ENCODE data around the gene DEFB118.
"Not testable (repeated sequence)": the region's sequence is repeated elsewhere in the genome, so short reads cannot be mapped to it uniquely, and the experiment has no call there.

The DEFB118 gene, protein sequence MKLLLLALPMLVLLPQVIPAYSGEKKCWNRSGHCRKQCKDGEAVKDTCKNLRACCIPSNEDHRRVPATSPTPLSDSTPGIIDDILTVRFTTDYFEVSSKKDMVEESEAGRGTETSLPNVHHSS

DNA sequence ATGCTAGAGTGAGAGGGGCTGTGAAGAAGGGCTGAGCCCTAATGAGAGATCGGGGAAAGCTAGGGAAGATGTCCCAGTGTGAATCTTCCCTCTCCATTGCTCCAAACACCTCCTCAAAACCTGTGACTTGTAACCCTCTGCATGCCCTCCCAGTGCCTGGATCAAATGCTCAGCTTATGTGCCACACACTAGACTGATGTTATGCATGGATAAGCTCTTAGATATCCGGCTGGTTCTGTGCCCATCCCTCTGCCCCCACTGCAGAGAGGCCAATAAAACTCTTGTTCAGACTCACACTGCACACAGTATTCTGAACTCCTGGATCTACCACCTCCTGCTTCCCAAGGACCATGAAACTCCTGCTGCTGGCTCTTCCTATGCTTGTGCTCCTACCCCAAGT is at the start of gene DEFB118:
Gene DEFB118, plus strand, starts transcription at position 301 of the 400 bp plus-strand sequence. Its CDS starts 50 bp downstream, at position 351.
- no peak for DNase-seq (ENCODE audit: low read depth in 4 of 4, low spot score in 1 of 4)

DNA sequence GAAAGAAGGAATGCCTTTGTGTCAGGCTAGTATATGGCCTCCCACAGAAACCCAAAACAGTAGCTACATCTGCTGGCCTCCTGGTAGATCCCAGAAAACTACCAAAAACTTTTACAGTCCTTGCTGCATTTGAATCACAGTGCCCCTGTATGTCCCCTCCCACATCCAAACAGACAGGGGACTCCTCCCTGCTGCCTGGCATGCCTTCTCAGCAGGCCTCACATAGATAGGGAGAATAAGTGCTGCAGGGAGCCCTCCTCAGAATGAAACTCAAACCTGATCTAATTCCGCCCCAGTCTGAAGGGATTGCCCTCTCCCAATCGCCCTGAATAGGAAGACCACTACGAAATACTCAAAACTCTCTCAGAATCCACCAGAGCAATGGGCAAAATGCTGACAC is 45.9 kb upstream of the DEFB118 start:
- DNase-seq (ENCODE audit: low read depth in 4 of 4, low spot score in 1 of 4), result no peak

DNA sequence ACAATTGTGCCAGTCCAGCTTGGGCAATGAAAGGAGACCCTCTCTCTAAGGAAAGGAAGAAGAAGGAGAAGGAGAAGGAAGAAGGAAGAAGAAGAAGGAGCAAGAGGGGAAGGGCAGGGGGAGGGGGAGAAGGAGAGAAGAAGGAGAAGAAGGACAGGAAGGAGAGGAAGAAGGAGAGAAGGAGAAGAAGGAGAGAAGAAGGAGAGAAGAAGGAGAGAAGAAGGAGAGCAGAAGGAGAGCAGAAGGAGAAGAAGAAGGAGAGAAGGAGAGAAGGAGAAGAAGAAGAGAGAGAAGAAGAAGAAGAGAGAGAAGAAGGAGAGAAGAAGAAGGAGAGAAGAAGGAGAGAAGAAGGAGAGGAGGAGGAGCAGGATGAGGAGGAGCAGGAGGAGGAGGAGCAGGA is 37.5 kb upstream of the DEFB118 start:
- no peak for DNase-seq (ENCODE audit: low read depth in 4 of 4, low spot score in 1 of 4)

DNA sequence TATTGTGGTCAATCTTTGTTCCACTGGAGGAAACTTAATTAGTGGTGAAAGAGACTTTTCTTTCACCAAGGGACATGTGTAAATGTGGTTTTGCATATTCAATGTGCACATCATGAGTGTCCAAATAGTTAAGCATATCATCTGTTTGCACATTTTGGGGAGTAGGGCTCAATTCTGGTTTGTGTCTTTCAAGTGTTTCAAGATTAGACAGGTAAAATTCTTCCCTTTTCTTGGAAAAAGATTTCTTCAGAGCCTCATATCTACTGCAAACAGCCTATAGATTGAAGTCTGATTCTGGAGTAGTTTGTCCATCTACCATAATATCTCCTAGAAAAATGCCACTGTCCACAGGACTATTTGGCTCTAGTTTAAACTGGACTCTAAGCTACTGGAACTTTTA is 26.9 kb upstream of the DEFB118 start:
- DNase-seq (ENCODE audit: low read depth in 4 of 4, low spot score in 1 of 4), result no peak

DNA sequence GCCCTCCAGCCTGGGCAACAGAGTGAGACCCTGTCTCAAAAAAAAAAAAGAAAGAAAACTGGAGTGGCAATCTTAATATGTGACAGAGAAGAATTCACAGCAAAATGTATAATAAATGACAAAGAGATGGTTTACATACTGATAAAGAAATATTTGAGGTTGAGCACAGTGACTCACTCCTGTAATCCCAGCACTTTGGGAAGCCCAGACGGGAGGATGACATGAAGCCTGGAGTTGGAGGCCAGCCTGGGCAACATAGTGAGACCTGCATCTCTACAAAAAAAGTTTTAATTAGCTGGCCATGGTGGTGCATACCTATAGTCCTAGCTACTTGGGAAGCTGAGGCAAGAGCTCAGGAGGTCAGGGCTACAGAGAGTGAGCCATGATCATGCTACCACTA is 12.4 kb upstream of the DEFB118 start:
- no peak for DNase-seq (ENCODE audit: low read depth in 4 of 4, low spot score in 1 of 4)

DNA sequence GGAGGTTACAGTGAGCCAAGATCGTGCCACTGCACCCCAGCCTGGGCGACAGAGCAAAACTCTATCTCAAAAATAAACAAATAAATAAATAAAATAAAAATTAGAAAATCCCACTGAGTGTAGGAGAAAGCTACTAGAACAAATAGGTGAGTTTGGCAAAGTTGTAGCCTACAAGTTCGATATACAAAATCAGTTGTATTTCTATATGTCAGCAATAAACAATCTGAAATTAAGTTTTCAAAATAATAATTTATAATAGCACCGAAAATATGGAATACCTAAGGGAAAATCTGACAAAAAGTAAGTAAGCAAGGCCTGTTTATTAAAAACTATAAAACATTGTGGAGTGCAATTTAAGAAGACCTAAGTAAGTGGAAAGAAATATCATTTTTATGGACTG is 5.1 kb upstream of the DEFB118 start:
- DNase-seq (ENCODE audit: low read depth in 4 of 4, low spot score in 1 of 4), result no peak

DNA sequence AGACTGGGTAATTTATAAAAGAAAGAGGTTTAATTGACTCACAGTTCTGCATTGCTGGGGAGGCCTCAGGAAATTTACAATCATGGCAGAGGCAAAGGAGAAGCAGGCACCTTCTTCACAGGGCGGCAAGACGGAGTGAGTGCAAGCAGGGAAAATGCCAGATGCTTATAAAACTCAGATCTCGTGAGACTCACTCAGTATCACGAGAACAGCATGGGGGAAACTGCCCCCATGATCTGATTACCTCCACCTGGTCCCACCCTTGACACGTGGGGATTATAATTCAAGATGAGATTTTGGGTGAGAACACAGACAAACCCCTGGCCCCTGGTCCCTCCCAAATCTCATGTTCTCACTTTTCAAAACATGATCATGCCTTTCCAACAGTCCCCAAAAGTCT is 4.1 kb upstream of the DEFB118 start:
- not testable (repeated sequence) for DNase-seq (ENCODE audit: low read depth in 4 of 4, low spot score in 1 of 4)

DNA sequence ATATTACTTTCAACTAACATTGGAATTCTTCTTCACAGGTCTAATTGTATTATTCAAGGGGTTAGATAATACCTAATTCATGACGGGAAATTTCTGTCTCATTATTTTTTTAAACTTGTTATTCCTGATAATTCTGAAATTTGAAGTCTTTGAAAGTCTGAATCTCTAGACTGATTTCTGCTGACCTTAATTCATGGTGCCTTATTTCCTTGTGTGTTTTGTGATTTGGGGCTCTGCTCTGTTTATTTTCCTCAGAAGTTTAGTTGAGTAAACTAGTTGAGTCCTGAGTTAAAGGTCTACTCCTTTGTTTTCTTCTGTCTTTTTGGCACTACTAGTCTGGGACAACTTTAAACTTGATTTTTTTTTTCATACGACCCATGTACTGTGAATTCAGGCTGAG is 5.9 kb downstream of the DEFB118 start:
- no peak for DNase-seq (ENCODE audit: low read depth in 4 of 4, low spot score in 1 of 4)

DNA sequence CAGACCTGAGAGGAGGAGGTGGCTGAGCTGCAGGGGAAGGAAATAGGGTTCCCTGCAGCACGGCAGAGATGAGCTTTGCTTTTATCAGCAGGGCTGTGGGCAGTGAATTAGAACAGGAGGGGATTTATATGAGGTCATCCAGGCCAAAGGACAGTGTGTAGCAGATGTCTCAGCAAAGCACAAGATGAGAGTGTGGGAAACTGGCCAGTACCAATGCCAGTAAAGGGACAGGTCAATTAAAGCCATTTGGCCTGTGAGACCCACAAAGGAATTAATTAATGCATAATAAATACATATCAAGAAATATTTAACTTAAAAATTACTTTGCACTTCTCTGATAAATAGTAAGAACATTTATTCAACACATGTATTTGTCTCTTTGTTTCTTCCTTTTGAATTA is 22.1 kb downstream of the DEFB118 start, which contains the start of gene DEFB119:
Gene DEFB119, minus strand, starts transcription at position 101 of the 400 bp plus-strand sequence. CDS start 107 bp downstream, outside the sequence.
- no peak for DNase-seq (ENCODE audit: low read depth in 4 of 4, low spot score in 1 of 4)

DNA sequence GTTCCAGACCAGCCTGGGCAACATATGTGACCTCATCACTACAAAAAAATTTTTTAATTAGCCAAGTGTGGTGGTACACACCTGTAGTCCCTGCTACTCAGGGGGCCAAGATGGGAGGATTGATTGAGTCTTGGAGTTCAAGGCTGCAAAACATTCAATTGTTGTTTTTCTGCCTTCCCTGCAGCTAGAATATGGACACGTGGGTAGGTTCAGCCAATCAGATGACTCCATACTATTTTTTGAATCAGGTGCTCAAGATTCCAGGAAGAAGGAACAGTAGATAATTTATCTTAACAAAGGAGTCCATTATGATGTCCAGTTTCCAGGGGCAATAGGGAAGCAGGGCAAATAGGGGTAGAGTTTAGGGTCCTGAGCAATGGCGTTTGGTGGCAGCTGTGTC is 24.4 kb downstream of the DEFB118 start:
- DNase-seq (ENCODE audit: low read depth in 4 of 4, low spot score in 1 of 4), result no peak

DNA sequence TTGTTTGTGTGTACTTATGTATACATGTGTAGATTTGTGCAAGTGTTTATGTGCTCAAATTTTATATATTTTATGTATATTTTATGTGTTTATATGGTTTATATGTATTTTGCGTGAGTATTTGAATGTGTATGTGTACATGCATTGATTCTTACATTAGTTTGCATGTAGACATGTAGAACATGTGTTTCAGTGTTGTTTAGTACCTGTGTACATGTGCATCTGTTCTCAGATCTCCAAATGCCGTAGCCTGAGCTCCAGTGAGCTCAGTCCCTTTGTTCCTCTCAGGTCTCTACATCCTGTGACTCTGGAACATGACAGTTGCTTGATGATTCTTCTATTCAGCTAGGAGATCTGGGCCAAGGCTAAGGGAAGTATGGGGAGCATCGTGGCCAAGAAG is 26.5 kb downstream of the DEFB118 start:
- no peak for DNase-seq (ENCODE audit: low read depth in 4 of 4, low spot score in 1 of 4)

DNA sequence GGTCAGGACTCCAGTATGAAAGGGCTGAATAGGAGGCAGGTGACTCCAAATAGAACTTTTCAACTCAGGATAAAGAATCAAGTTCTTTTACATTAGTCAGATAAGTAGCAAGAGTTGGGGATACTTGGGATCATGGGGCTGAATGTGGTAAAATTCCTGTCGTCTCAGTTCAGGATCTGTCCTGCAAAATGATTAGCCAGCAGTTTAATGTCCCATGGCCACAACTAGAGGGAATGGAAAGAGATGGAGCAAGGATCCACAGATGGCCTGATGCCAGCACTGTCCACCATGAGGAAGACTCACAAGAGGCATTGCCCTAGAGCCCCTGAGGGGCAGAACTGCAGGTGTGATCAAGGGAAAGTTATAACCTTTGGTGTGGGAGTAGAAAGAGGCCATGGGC is 35.5 kb downstream of the DEFB118 start:
- DNase-seq (ENCODE audit: low read depth in 4 of 4, low spot score in 1 of 4), result no peak

DNA sequence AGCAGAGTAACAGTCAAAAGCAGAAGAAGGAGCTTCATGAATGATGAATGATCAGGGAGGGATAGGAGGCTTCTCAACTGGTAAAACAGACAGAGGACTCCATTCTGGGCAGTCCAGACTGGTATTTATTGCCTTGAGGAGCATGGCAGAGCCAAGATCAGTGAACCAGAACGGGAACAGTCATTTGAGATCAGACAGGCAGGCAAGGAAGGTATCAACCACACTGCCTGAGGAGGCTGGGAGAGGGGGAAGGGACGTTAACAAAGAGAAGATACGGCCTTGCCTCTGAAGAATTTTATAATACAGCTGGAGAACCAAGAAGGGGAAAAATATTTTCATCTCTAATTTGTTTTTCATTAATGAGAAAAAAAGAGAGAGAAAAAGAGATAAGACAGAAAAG is 37.7 kb downstream of the DEFB118 start, which contains the start of gene DEFB121:
Gene DEFB121, minus strand, starts transcription at position 101 of the 400 bp plus-strand sequence. Its CDS starts 63 bp downstream, at position 38.
- no peak for DNase-seq (ENCODE audit: low read depth in 4 of 4, low spot score in 1 of 4)

DNA sequence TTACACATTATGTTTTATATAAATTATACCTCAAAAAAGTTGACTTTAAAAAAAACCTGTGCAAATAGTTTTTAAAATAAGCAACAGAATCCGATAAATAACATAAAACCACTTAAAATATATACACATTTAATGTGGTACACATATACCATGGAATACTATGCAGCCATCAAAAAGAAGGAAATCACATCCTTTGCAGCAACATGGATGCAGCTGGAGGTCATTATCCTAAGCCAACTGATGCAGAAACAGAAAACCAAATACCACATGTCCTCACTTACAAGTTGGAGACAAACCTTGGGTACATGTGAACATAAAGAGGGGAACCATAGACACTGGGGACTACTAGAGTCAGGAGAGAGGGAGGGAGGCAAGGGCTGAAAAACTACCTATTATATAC is 41.6 kb downstream of the DEFB118 start:
- DNase-seq (ENCODE audit: low read depth in 4 of 4, low spot score in 1 of 4), result no peak

DNA sequence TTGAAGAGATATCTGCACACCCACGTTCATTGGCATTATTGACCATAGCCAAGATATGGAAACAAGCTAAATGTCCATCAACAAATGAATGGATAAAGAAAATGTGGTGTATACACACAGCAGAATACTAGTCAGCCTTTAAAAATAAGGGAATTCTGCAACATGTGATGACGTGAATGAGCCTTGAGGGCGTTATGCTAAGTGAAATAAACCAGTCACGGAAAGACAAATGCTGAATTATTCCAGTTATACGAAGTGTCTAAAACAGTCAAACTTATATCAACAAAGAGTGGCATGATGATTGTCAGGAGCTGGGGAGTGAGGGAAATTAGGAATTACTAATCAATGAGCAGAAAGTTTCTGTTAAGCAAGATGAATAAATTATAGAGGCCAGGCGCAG is 46.0 kb downstream of the DEFB118 start:
- no peak for DNase-seq (ENCODE audit: low read depth in 4 of 4, low spot score in 1 of 4)

DNA sequence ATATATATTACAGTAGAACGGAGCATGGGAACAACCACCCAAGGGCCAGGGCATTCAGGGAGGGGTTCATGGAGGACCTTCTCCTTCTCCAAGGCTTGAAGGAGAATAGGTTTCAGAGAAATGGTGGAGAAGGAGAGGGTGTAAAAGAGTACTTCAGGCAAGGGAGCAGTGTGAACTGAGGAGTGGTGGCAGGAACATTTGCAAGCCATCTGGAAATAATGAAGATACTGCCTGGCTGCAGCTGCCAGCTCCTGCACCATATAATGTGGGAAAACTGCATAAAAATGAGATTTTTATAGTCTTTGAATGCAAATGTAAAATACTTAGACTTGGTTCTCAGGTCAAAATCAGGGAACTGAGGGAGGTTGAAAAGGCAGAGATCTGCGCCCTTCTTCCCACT is 47.3 kb downstream of the DEFB118 start:
- DNase-seq (ENCODE audit: low read depth in 4 of 4, low spot score in 1 of 4), result no peak

DNA sequence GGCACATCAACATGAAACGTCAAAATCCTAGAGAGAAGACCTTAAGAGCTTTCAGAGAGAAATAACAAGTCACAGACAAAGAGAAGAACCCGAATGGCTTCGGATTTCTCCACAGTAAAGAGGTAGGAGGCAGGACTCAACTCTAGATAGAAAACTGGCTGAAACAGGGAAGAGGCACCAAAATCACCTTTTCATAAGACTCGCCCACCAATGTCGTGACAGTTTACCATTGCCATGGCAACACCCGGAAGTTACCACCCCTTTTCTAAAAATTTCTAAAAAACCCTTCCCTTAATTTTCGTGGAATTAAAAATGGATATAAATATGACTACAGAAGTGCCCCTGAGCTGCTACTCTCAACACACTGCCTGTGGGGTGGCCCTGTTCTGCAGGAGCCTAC is 49.9 kb downstream of the DEFB118 start:
- DNase-seq (ENCODE audit: low read depth in 4 of 4, low spot score in 1 of 4), result no peak

All from stimulated activated CD4-positive, alpha-beta T cell treated with anti-CD3 and anti-CD28 coated beads, Interleukin-1b, Interleukin-23, amount 100 ng/mL, for 24 hours (primary cell).